HL-60/S4 treated with retinoic acid at 250 ng/mL for 4 days and 3 days (cell line): ENCODE results near the gene TP53RK.

Source experiments
- in situ Hi-C: fragments of 300-500 bp; cut with MboI; formaldehyde crosslinking; loops from 2 replicates; pipeline ENCODE4 v1.7.0; 2022; ENCODE audit warnings: low sequenced_read_pairs

Gene TP53RK

GRCh38 chr20:46666818-46667515, 22.3 kb downstream of the TP53RK start:
- in situ Hi-C loops: no loop called here

- in situ Hi-C loops: no loop called here
Measured at GRCh38 chr20:46666306-46666705, 22.9 kb downstream of the TP53RK start.

DNA sequence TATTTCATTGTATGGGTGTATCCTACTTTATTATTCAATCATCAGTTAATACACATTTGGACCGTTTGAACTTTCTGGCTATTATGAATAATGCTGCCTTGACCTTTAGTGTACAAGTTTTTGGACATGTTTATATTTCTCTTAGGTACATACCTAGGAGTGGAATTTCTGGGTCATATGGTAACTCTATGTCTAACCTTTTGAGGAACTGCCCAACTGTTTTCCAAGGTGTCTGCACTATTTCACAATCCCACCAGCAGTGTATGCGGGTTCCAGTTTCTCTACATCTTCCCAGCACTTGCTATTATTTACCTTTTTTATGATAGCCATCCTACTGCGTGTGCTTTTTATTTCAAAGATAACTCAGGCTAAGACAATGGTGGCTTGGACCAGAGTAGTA, 23.6 kb downstream of the TP53RK start:
- in situ Hi-C loops: no loop called here

DNA sequence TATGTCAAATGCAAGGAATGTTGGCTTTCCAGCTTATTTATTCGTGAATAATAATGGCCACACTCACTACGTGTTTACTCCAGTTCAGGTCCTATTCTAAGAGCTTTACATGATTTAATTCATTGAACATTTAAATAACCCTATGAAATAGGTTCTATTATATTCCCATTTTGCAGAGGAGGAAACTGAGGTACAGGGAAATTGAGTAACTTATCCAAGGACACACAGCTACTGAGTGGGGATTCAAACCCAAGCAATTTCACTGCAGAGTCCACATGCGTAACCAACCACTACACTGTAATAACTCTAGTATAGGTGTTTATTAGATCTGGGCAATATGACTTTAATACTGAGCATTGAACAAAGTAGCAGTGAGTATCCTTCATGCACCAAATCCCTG, 25.7 kb downstream of the TP53RK start:
- in situ Hi-C loops: no loop called here

- in situ Hi-C loops: no loop called here
Measured at GRCh38 chr20:46661659-46662058, 27.6 kb downstream of the TP53RK start.

DNA sequence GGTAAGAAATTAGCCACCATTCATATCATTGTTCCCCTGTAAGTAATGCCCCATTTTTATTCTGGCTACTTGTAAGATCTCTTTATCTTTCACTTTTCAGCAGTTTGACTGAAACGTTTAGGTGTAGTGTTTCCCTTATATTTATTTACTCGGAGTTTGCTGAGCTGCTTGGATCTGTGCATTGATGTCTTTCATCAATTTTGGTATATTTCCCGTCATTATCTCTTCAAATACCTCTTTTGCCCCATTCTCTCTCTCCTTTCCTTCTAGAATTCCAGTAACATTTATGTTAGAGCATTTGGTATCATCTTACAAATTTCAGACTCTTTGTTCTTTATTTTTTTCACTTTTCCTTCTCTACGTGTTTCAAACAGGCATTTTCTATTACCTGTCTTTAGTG, 28.8 kb downstream of the TP53RK start:
- in situ Hi-C loops: no loop called here

- in situ Hi-C loops: no loop called here
Measured at GRCh38 chr20:46657618-46658017, 31.6 kb downstream of the TP53RK start.

DNA sequence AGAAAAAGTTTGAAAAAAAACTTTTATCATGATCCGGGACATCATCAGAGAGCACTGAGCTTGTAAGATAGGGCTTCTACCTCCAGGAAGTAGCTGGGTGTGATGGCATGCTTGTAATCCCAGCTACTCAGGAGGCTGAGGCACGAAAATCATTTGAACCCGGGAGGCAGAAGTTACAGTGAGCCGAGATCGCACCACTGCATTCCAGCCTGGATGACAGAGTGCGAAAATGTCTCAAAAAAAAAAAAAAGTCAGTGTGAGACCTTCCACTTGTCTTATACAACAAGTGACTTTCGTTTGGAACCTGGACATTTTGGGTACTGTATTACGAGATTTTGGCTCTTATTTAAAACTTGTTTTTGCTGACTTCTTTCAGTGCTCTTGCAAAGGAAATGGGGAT, 32.1 kb downstream of the TP53RK start:
- in situ Hi-C loops: no loop called here

- in situ Hi-C loops: no loop called here
Measured at GRCh38 chr20:46652699-46653098, 36.5 kb downstream of the TP53RK start.

DNA sequence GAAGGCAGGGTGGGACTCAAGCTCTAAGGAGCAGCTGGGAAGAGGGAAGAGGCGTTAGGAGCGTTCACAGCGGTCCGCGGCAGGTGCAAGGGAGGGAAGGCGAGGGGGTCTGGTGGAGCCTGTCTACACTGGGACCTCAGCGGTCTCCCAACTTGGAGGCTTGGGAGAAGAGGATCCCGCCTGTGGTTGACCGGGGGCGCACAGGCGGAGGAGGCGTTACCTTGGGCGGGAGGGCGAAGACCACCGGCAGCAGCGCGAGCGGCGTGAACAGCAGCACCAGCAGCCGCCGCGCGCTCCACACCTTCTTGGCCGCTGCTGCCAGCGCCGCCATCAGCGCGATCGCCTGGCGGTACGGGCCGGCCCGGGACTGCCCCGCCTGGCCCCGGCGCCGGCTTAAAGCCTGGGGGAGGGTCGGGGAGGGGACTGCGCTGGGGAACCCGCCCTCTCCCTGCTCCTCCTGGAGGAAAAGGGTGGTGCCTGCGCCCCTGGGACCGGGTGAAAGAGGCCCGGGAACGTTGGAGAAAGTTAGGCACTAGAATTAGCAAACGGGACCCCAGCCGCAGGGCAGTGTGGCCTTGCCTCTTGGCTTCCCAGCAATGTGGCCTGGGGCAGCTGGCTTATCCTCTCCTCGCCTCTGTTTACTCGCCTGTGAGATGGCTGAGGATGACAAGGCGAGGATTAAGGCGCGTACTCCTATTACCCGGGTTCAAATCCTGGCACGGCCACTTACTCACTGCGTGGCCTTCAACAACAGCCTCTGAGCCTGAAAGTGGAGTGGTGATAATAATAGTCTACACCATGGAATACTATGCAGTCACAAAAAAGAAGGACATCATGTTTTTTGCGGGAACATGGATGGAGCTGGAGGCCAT, 37.9 kb downstream of the TP53RK start, which contains the start of gene SLC13A3:
SLC13A3 (minus strand) TSS at position 369 of the 872 bp plus-strand sequence; CDS start at position 331, 38 bp downstream.
- in situ Hi-C loops: no loop called here

DNA sequence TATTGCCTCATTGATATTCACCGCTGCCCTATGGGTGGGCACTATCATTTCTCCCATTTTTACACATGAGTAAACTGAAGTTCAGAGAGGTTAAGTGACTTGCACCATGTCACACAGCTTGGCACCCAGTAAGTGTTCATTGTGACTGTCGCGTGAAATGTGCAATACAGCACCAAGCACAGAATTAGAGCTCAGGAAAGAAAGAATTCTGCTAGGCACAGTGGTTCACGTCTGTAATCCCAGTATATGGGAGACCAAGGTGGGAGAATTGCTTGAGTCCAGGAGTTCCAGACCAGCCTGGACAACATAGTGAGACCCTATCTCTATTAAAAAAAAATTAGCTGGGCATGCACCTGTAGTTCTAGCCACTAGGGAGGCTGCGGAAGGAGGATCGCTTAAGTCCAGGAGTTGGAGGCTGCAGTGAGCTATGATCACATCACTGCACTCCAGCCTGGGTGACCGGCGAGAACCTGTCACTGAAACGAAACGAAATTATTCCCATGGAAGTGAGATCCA, 38.6 kb downstream of the TP53RK start:
- in situ Hi-C loops: no loop called here

- in situ Hi-C loops: no loop called here
Measured at GRCh38 chr20:46649965-46650542, 39.2 kb downstream of the TP53RK start.

- in situ Hi-C loops: no loop called here
Measured at GRCh38 chr20:46649650-46649949, 39.6 kb downstream of the TP53RK start.

GRCh38 chr20:46648903-46649649, 40.2 kb downstream of the TP53RK start:
- in situ Hi-C loops: no loop called here

DNA sequence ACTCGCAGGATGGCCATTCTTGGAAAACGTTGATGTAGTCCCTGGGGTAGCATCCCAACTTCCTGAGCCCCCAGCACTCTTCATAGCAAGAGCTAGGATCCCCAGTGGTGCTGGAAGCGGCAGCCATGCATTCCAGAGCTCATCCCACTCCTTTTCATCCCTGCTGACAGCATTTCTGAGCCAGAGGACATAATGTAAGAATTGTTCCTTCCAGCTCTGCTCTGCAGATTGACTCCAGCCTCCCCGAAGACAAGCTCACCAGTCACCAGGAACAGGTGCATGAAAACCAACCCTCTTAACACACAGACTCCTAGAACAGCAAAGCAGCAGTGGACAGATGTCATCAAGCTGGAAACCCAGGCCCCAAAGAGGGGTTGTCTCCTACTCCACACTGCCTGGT, 41.8 kb downstream of the TP53RK start:
- in situ Hi-C loops: no loop called here

- in situ Hi-C loops: no loop called here
Measured at GRCh38 chr20:46646659-46647380, 42.4 kb downstream of the TP53RK start.

DNA sequence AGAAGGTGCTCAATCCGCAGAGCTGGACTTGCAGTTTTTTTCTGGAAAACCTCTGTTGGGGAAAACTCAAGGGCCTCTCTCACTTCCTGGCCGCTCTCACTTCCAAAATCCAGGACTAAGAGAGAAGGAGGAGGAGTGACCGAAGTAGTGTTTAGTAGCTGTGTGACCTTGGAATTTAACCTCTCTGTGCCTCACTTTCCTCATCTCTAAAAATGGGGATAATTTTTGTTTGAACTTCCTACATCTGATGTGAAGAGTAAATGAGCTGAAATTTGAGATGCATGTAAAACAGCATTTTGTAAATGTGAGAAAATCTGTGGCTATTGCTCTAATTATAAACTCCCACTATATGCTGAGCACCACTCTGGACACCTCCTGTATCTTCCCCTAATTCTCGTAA, 43.1 kb downstream of the TP53RK start:
- in situ Hi-C loops: no loop called here

GRCh38 chr20:46644733-46645132, 44.5 kb downstream of the TP53RK start:
- in situ Hi-C loops: no loop called here

GRCh38 chr20:46644160-46644559, 45.1 kb downstream of the TP53RK start:
- in situ Hi-C loops: no loop called here

DNA sequence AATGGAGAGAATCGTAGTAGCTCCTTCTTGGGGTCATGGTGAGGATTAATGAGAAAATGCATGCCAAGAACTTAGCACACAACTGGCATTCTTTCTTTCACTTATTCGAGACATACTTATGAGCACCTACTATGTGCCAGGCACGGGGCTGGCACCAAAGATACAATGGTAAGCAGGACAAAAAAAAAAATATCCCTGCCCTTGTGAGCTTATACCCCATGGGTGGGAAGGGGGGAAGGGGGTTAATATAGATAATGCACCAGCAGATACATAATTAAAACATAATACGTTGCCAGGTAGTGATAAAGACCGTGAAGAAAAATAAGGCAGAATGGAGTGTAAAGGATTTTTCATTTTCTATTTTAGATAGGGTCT, 46.3 kb downstream of the TP53RK start:
- in situ Hi-C loops: no loop called here
